ENCODE data around the gene MARF1. TPM values are rescaled to one million over a fixed set of nuclear protein-coding genes. Genes with fewer than 3 reads are reported as not detected.
"Not testable (repeated sequence)": the region's sequence is repeated elsewhere in the genome, so short reads cannot be mapped to it uniquely, and the experiment has no call there.

Gene MARF1, protein sequence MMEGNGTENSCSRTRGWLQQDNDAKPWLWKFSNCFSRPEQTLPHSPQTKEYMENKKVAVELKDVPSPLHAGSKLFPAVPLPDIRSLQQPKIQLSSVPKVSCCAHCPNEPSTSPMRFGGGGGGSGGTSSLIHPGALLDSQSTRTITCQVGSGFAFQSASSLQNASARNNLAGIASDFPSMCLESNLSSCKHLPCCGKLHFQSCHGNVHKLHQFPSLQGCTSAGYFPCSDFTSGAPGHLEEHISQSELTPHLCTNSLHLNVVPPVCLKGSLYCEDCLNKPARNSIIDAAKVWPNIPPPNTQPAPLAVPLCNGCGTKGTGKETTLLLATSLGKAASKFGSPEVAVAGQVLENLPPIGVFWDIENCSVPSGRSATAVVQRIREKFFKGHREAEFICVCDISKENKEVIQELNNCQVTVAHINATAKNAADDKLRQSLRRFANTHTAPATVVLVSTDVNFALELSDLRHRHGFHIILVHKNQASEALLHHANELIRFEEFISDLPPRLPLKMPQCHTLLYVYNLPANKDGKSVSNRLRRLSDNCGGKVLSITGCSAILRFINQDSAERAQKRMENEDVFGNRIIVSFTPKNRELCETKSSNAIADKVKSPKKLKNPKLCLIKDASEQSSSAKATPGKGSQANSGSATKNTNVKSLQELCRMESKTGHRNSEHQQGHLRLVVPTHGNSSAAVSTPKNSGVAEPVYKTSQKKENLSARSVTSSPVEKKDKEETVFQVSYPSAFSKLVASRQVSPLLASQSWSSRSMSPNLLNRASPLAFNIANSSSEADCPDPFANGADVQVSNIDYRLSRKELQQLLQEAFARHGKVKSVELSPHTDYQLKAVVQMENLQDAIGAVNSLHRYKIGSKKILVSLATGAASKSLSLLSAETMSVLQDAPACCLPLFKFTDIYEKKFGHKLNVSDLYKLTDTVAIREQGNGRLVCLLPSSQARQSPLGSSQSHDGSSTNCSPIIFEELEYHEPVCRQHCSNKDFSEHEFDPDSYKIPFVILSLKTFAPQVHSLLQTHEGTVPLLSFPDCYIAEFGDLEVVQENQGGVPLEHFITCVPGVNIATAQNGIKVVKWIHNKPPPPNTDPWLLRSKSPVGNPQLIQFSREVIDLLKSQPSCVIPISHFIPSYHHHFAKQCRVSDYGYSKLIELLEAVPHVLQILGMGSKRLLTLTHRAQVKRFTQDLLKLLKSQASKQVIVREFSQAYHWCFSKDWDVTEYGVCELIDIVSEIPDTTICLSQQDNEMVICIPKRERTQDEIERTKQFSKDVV (N-terminal part only)
- 10 to 100 TPM; 14.4 to 49.9 (median 23.2) TPM for total RNA-seq

DNA sequence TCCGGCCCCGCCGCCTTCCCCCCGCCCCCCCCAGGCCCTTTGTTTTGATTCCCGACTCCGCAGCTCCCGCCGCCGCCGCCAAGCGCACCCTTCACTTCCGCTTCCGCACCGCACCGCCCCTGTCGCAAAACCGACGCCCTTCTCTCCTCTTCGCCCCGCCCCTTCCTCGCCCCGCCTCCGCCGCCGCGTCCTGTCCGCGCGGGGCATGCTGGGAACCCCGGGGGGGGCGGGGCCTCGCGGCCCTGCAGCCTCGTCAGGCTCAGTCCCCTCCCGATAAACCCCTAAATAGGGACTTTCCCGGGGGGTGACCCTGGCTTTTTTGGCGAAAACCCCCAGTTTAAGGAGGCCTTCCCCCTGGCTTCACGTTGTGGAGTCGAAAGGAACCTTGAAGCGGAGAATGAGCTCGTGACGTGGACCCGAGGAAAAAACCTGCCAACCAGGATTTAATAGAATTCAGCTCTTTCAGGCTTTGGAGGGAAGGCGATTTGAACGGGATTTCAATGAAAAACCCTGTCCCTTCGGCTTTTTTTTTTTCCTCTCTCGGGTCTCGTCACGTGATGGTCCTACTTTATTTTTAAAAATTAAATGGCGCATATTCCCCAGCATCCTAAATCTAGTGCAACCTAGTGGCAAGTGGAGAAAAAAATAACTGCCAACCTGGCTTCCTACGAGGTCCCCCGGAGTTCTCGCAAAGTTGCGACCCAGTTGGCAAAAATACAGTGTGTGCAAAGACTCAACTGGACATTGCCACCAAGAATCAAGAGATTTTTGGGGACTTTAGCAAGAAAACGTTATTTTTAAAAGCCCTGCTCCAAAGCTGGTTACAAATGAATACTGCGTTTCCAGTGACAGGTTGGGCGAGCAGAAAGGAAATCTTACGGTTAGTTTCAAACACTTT lies at the start of gene MARF1:
Gene MARF1 (minus strand): TSS at position 107 of the 898 bp plus-strand sequence. CDS start 3,921 bp downstream, outside the sequence.
- H3K4me1 ChIP-seq (replicated peaks in 1 of 2) = peaks cover 3 to 13% of the 10 kb centered on the region in 2 donors
- WGBS, 10 experiments = 0 to 13% (median 4%) methylated on average over 2 to 17 of the region's 58 CpGs; no CpG with 5 or more reads in 1 of the 10 experiments
- in situ Hi-C loops (cut with MboI; ENCODE audit: low pct_unique_long_range_greater_than_20kb in 2 of 9, low sequenced_read_pairs in 9 of 9, unreplicated experiment in 9 of 9) = no loop called here
- peak; percentile 71 to 87 (median 82) for ATAC-seq (replicated peaks in 6 of 8)
- H3K4me3 ChIP-seq = peak within 1 kb of the TSS; percentile 67 to 99 (median 95)
- H3K27ac ChIP-seq = peak within 1 kb of the TSS; percentile 97 to 99

DNA sequence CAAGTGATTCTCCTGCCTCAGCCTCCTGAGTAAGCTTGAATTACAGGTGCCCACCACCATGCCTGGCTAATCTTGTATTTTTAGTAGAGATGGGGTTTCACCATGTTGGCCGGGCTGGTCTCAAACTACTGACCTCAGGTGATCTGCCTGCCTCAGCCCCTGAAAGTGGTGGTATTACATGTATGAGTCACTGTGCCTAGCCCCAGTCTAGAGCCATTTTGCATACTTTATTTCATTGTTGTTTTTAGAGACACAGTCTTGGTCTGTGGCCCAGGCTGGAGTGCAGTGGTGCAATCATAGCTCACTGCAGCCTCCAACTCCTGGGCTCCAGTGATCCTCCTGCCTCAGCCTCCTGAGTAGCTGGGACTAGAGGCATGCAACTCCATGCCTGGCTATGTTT lies 49.6 kb upstream of the MARF1 start:
- WGBS, 10 experiments = 83 to 100% methylated on average over 1 of the region's 1 CpG; no CpG with 5 or more reads in 8 of the 10 experiments
- H3K4me1 ChIP-seq (replicated peaks in 1 of 2); H3K27ac ChIP-seq; in situ Hi-C loops (cut with MboI; ENCODE audit: low pct_unique_long_range_greater_than_20kb in 2 of 9, low sequenced_read_pairs in 9 of 9, unreplicated experiment in 9 of 9); H3K4me3 ChIP-seq: not testable (repeated sequence)
- ATAC-seq (replicated peaks in 6 of 8) = peak in 1 of 8 experiments; percentile 20

DNA sequence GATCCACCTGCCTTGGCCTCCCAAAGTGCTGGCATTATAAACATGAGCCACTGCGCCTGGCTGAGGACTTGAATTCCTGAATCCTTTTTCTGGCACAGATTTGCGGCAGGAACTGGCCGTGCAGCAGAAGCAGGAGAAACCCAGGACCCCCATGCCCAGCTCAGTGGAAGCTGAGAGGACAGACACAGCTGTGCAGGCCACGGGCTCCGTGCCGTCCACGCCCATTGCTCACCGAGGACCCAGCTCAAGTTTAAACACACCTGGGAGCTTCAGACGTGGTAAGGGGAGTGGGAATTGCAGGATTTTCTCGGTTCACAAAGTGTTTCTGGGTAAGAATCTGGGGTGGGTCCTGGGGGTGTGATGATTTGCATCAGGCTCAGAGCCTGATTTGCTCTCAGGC lies 48.1 kb upstream of the MARF1 start:
- in situ Hi-C loops (cut with MboI; ENCODE audit: low pct_unique_long_range_greater_than_20kb in 2 of 9, low sequenced_read_pairs in 9 of 9, unreplicated experiment in 9 of 9) = no loop called here
- WGBS, 10 experiments = 60 to 100% (median 95%) methylated on average over 1 to 6 of the region's 10 CpGs; no CpG with 5 or more reads in 7 of the 10 experiments
- Histone ChIP-seq H3K27ac (no peak overlapping the region), H3K4me1 (replicated peaks in 1 of 2) (no peaks in the 10 kb centered on the region), H3K4me3 (no peak overlapping the region)
- ATAC-seq (replicated peaks in 6 of 8) = no peak

DNA sequence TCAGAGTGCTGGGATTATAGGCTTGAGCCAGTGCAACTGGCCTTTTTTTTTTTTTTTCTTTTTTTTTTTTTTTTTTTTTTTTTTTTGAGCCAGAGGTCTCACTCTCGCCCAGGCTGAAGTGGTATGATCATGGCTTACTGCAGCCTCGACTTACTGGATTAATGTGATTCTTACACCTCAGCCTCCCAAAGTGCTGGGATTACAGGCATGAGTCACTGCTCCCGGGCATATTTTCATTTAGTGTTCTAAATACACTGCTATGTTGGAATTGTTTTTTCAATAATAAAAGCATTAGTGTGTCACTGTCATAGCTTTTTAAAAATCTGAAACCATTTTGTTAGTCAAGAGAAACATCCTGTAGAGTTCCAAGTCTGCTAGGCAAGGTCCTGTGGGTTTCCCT lies 47.3 kb upstream of the MARF1 start:
- ATAC-seq (replicated peaks in 6 of 8) = peak in 1 of 8 experiments; percentile 44
- in situ Hi-C loops (cut with MboI; ENCODE audit: low pct_unique_long_range_greater_than_20kb in 2 of 9, low sequenced_read_pairs in 9 of 9, unreplicated experiment in 9 of 9) = no loop called here
- Histone ChIP-seq H3K4me3 (no peak overlapping the region), H3K27ac (no peak overlapping the region), H3K4me1 (replicated peaks in 1 of 2) (no peaks in the 10 kb centered on the region)
- WGBS, 10 experiments = 33 to 100% (median 67%) methylated on average over 1 to 3 of the region's 3 CpGs; no CpG with 5 or more reads in 4 of the 10 experiments

DNA sequence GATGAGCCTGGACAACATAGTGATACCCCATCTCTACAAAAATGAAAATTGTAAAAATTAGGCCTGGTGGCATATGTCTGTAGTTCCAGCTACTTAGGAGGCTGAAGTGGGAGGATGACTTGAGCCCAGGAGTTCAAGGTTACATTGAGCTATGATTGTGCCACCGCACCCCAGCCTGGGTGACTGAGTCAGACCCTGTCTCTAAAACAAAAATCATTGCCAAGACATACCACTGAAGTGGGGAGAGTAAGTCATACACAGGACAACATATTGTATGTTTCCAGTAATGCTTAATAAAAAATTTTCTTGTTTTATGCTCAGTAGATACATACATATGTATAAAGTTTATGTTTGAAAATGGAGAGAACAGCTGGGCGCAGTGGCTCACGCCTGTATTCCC lies 46.3 kb upstream of the MARF1 start:
- ATAC-seq (replicated peaks in 6 of 8) = no peak
- H3K27ac ChIP-seq = no peak overlapping the region
- no peaks in the 10 kb centered on the region for H3K4me1 ChIP-seq (replicated peaks in 1 of 2)
- in situ Hi-C loops (cut with MboI; ENCODE audit: low pct_unique_long_range_greater_than_20kb in 2 of 9, low sequenced_read_pairs in 9 of 9, unreplicated experiment in 9 of 9) = no loop called here
- 73 to 100% (median 100%) methylated on average over 1 to 3 of the region's 3 CpGs; no CpG with 5 or more reads in 5 of the 10 experiments for WGBS, 10 experiments
- H3K4me3 ChIP-seq = no peak overlapping the region

DNA sequence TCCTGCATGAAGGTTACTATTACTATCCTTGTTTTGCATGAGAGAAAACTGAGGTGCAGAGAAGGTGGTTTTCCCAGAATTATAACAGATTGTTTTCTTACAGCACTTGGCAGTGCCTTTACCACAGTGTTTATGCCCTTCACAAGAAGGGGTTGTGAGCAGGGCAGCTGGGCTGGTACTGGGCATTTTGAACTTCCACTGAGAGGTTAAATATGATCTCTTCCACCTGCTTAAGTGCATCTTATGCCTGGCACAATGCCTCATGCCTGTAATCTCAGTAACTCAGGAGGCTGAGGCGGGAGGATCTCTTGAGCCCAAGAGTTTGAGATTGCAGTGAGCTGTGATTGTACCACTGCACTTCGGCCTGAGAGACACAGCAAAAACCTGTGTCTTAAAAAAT lies 43.3 kb upstream of the MARF1 start:
- no peak for ATAC-seq (replicated peaks in 6 of 8)
- 83 to 100% methylated on average over 1 to 2 of the region's 2 CpGs; no CpG with 5 or more reads in 8 of the 10 experiments for WGBS, 10 experiments

DNA sequence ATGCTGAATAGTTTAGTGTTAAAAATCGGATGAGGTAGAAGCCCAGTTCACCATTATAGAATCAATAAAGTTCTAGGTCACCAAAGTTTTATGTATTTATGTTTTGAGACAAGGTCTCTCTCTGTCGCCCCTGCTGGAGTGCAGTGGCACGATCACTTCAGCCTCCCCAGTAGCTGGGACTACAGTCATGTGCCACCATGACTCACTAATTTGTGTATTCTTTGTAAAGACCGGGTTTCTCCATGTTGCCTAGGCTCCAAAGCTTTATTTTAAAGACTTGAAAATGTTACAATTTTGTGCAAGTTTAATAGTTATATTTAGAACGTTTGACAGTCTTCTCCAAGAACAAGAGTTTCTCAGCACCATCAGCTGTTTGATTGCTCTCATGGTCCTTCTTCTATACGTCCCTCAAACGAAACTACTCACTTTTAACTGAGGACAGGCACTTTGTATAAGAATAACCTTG lies 39.2 kb upstream of the MARF1 start:
- peak overlapping the region; percentile 11 to 62 for H3K27ac ChIP-seq
- 13 to 69% (median 48%) methylated on average over 2 to 7 of the region's 7 CpGs for WGBS, 10 experiments
- in situ Hi-C loops (cut with MboI; ENCODE audit: low pct_unique_long_range_greater_than_20kb in 2 of 9, low sequenced_read_pairs in 9 of 9, unreplicated experiment in 9 of 9) = no loop called here
- no peak overlapping the region for H3K4me3 ChIP-seq
- ATAC-seq (replicated peaks in 6 of 8) = peak; percentile 79 to 100 (median 98)
- H3K4me1 ChIP-seq (replicated peaks in 1 of 2) = peaks cover 0 to 3% of the 10 kb centered on the region in 2 donors

More for the DNA sequence above, 43.3 kb upstream of the MARF1 start:
- in situ Hi-C loops (cut with MboI; ENCODE audit: low pct_unique_long_range_greater_than_20kb in 2 of 9, low sequenced_read_pairs in 9 of 9, unreplicated experiment in 9 of 9) = no loop called here
- no peak overlapping the region for H3K4me3 ChIP-seq
- H3K4me1 ChIP-seq (replicated peaks in 1 of 2) = peaks cover 0 to 3% of the 10 kb centered on the region in 2 donors
- H3K27ac ChIP-seq = no peak overlapping the region

DNA sequence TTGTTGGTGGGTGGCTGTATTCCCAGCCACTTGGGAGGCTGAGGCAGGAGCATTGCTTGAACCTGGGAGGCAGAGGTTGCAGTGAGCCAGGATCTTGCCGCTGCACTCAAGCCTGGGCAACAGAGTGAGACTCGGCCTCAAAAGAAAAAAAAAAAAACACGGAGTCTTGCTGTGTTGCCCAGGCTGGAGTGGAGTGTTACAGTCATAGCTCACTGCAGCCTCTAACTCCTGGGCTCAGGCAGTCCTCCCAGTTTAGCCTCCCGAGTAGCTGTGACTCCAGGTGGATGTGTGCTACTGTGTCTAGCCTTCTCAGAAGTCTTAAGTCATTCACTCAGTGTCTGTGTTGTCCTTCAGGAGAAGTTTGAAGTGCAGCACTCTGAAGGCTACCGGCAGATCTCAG lies 34.5 kb upstream of the MARF1 start:
- in situ Hi-C loops (cut with MboI; ENCODE audit: low pct_unique_long_range_greater_than_20kb in 2 of 9, low sequenced_read_pairs in 9 of 9, unreplicated experiment in 9 of 9) = no loop called here
- Histone ChIP-seq H3K27ac (no peak overlapping the region), H3K4me1 (replicated peaks in 1 of 2) (peaks cover 9 to 14% of the 10 kb centered on the region in 2 donors), H3K4me3 (no peak overlapping the region)
- no peak for ATAC-seq (replicated peaks in 6 of 8)
- WGBS, 10 experiments = 67 to 100% (median 100%) methylated on average over 1 to 4 of the region's 5 CpGs; no CpG with 5 or more reads in 5 of the 10 experiments

DNA sequence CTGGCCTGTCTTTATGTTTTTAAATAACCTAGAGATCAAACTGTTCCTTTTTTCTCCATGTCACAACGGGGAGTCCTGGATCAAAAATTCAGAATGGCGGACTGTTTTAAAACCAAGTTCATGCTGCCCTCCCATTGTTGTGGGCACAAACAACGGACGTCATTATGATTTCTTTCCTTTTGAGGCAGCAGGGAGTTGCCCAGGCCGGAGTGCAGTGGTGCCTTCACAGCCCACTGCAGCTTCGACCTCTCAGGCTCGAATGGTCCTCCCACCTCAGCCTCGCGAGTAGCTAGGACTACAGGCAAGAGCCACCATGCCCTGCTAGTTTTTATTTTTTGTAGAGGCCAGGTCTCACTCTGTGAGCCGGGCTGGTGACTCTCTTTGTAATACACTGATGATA lies 33.6 kb upstream of the MARF1 start:
- in situ Hi-C loops (cut with MboI; ENCODE audit: low pct_unique_long_range_greater_than_20kb in 2 of 9, low sequenced_read_pairs in 9 of 9, unreplicated experiment in 9 of 9) = no loop called here
- Histone ChIP-seq H3K27ac (no peak overlapping the region), H3K4me3 (no peak overlapping the region), H3K4me1 (replicated peaks in 1 of 2) (peaks cover 18 to 19% of the 10 kb centered on the region in 2 donors)
- 64 to 100% (median 81%) methylated on average over 1 to 9 of the region's 10 CpGs; no CpG with 5 or more reads in 2 of the 10 experiments for WGBS, 10 experiments
- no peak for ATAC-seq (replicated peaks in 6 of 8)

DNA sequence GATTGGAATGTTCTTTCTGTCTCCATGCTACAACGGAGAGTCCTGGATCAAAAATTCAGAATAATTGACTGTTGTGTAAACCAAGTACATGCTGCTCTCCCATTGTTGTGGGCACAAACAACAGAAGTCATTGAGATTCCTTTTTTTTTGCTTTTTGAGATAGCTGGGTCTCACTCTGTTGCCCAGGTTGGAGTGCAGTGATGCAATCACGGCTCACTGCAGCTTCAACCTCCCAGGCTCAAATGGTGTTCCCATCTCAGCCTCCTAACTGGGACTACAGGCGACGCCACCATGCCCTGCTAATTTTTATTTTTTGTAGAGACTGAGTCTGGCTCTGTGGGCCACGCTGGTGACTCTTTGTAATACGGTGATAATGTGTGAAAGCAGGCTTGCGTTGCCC lies 31.6 kb upstream of the MARF1 start:
- peaks cover 19% of the 10 kb centered on the region in 2 donors for H3K4me1 ChIP-seq (replicated peaks in 1 of 2)
- ATAC-seq (replicated peaks in 6 of 8) = no peak
- H3K4me3 ChIP-seq = no peak overlapping the region
- in situ Hi-C loops (cut with MboI; ENCODE audit: low pct_unique_long_range_greater_than_20kb in 2 of 9, low sequenced_read_pairs in 9 of 9, unreplicated experiment in 9 of 9) = loop anchor here in 1 of 9 experiments (25.0 kb wide), 1 partner anchor 88 kb away; no protein-coding TSS in a partner anchor
- 95 to 100% (median 100%) methylated on average over 1 to 6 of the region's 7 CpGs; no CpG with 5 or more reads in 3 of the 10 experiments for WGBS, 10 experiments
- no peak overlapping the region for H3K27ac ChIP-seq

DNA sequence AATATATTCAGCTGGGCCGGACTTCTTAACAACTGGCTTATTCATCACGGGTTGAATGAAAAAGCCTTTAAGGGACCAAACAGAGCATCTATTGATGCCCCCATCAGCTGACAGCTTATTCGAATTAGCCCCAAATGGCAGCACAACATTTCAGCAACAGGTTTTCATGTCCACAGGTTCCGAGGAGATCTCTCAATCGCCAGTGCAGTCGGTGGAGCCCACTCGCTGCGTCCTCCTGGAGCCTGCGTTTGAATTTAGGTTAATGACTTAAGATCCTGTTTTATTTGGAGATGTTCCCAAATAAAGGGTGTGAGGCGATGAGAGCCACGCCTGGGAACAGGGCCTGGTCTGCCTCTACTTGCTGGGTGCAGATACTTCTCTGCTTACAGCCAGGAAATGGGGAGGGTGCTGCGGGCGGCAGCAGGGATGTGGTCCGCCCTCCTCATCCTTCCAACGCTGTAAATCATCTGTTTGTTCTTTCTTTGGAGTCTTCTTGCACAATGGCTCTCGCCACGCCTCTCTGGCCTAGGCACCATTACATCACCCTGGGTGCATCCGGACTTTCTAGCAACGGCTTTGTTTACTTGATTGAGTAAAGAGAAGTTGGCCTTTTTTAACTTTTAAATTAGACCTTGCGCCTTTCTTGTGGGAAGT lies 29.7 kb upstream of the MARF1 start:
- Histone ChIP-seq H3K4me1 (replicated peaks in 1 of 2) (peaks cover 19% of the 10 kb centered on the region in 2 donors), H3K27ac (peak overlapping the region; percentile 70 to 73), H3K4me3 (no peak overlapping the region)
- ATAC-seq (replicated peaks in 6 of 8) = peak; percentile 94 to 96 (median 95)
- WGBS, 10 experiments = 4 to 85% (median 16%) methylated on average over 3 to 18 of the region's 20 CpGs; no CpG with 5 or more reads in 2 of the 10 experiments
- in situ Hi-C loops (cut with MboI; ENCODE audit: low pct_unique_long_range_greater_than_20kb in 2 of 9, low sequenced_read_pairs in 9 of 9, unreplicated experiment in 9 of 9) = loop anchor here in 1 of 9 experiments (25.0 kb wide), 1 partner anchor 90 kb away; no protein-coding TSS in a partner anchor

Measured in motor neuron (in vitro differentiated cells).